ENCODE measurements around the gene SHISA9. TPM values are rescaled to one million over a fixed set of nuclear protein-coding genes. Genes with fewer than 3 reads are reported as not detected.

The SHISA9 gene
- total RNA-seq, 1 donor from 2014 or later, result 3.0 TPM

GRCh38 chr16:13100970-13101369 is 199.6 kb downstream of the SHISA9 start:
- no peaks in the 10 kb centered on the region for H3K27me3 Mint-ChIP-seq
- no peak overlapping the region for H3K27ac Mint-ChIP-seq

GRCh38 chr16:13101828-13102227 is 200.4 kb downstream of the SHISA9 start:
- Mint-ChIP-seq H3K27ac (no peak overlapping the region), H3K9me3 (ENCODE audit: low read depth) (peaks cover 6% of the 10 kb centered on the region), H3K27me3 (no peaks in the 10 kb centered on the region), H3K4me3 (ENCODE audit: low read depth) (no peak overlapping the region), H3K36me3 (ENCODE audit: insufficient read depth) (no peaks in the 10 kb centered on the region), H3K4me1 (ENCODE audit: low read depth) (peaks cover 3% of the 10 kb centered on the region)
- no peak for DNase-seq (ENCODE audit: low spot score, unreplicated experiment)
- TF ChIP-seq, protein P1, sequence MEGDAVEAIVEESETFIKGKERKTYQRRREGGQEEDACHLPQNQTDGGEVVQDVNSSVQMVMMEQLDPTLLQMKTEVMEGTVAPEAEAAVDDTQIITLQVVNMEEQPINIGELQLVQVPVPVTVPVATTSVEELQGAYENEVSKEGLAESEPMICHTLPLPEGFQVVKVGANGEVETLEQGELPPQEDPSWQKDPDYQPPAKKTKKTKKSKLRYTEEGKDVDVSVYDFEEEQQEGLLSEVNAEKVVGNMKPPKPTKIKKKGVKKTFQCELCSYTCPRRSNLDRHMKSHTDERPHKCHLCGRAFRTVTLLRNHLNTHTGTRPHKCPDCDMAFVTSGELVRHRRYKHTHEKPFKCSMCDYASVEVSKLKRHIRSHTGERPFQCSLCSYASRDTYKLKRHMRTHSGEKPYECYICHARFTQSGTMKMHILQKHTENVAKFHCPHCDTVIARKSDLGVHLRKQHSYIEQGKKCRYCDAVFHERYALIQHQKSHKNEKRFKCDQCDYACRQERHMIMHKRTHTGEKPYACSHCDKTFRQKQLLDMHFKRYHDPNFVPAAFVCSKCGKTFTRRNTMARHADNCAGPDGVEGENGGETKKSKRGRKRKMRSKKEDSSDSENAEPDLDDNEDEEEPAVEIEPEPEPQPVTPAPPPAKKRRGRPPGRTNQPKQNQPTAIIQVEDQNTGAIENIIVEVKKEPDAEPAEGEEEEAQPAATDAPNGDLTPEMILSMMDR (IDR thresholded peaks at IDR 0.05; ENCODE audit: unreplicated experiment), result no peak

More at GRCh38 chr16:13100970-13101369, 199.6 kb downstream of the SHISA9 start:
- H3K36me3 Mint-ChIP-seq (ENCODE audit: insufficient read depth), result no peaks in the 10 kb centered on the region
- TF ChIP-seq, protein P1 (IDR thresholded peaks at IDR 0.05; ENCODE audit: unreplicated experiment), result no peak
- no peak for DNase-seq (ENCODE audit: low spot score, unreplicated experiment)
- peaks cover 3% of the 10 kb centered on the region for H3K4me1 Mint-ChIP-seq (ENCODE audit: low read depth)
- no peak overlapping the region for H3K4me3 Mint-ChIP-seq (ENCODE audit: low read depth)
- H3K9me3 Mint-ChIP-seq (ENCODE audit: low read depth), result peaks cover 4% of the 10 kb centered on the region

DNA sequence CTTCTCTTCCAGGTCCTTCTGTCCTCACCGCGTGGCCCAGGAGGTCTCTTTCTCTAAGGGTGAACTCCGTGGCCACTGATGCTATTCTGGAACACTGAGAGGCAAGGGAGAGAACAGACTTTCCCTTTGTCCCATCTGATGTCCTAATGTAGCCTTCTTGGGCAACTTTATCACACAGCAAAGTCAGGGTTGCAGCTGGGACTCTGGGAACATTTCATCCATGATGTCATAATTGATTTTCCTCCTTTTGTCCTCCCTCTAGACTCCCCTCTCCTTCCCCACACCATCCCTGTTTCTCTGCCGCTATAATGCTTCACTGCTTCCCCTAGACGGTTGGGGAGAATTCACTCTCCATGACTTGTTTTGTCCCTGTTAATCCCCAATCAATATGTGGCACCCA is 201.0 kb downstream of the SHISA9 start:
- no peak overlapping the region for H3K4me3 Mint-ChIP-seq (ENCODE audit: low read depth)
- TF ChIP-seq, protein P1 (IDR thresholded peaks at IDR 0.05; ENCODE audit: unreplicated experiment), result no peak
- no peaks in the 10 kb centered on the region for H3K27me3 Mint-ChIP-seq
- H3K9me3 Mint-ChIP-seq (ENCODE audit: low read depth), result peaks cover 7% of the 10 kb centered on the region
- no peak overlapping the region for H3K27ac Mint-ChIP-seq
- no peak for DNase-seq (ENCODE audit: low spot score, unreplicated experiment)
- H3K36me3 Mint-ChIP-seq (ENCODE audit: insufficient read depth), result no peaks in the 10 kb centered on the region
- peaks cover 3% of the 10 kb centered on the region for H3K4me1 Mint-ChIP-seq (ENCODE audit: low read depth)

DNA sequence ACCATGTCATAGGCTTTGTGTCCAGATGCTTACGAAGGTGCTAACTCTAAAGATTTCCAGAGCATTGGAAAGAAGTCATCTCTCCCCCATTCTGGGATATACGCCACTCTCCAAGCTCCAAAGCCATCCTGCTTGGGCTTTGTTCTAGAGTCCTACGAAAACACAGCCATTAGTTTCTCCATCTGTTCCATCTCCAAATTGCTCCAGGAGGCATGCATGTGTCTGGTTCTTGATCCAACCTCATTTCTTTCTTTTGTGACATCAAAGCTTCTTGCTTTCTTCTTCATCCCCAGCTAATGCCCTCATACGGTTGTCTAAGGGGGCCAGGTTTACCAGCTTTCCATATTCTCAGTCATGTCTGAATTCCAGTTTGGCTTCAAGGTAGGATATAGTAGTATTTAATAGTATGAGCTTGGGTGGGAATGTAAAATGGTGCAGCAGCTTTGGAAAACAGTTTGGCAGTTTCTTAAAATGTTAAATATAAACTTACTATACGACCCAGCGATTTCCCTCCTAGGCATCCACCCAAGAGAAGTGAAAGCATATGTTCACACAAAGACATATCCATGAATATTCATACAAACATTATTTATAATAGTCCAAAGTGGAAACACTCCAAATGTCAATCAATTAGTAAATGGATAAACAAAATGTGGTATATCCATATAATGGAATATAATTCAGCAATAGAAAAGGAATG is 202.6 kb downstream of the SHISA9 start:
- Mint-ChIP-seq H3K27me3 (no peaks in the 10 kb centered on the region), H3K4me1 (ENCODE audit: low read depth) (peaks cover 3% of the 10 kb centered on the region), H3K27ac (no peak overlapping the region), H3K4me3 (ENCODE audit: low read depth) (no peak overlapping the region), H3K36me3 (ENCODE audit: insufficient read depth) (no peaks in the 10 kb centered on the region), H3K9me3 (ENCODE audit: low read depth) (peaks cover 7% of the 10 kb centered on the region)
- no peak for DNase-seq (ENCODE audit: low spot score, unreplicated experiment)
- TF ChIP-seq, protein P1 (IDR thresholded peaks at IDR 0.05; ENCODE audit: unreplicated experiment), result no peak

GRCh38 chr16:13104772-13105171 is 203.4 kb downstream of the SHISA9 start:
- Mint-ChIP-seq H3K4me3 (ENCODE audit: low read depth) (no peak overlapping the region), H3K4me1 (ENCODE audit: low read depth) (peaks cover 3% of the 10 kb centered on the region), H3K27me3 (no peaks in the 10 kb centered on the region), H3K36me3 (ENCODE audit: insufficient read depth) (no peaks in the 10 kb centered on the region), H3K9me3 (ENCODE audit: low read depth) (peaks cover 7% of the 10 kb centered on the region), H3K27ac (no peak overlapping the region)
- DNase-seq (ENCODE audit: low spot score, unreplicated experiment), result no peak
- TF ChIP-seq, protein P1 (IDR thresholded peaks at IDR 0.05; ENCODE audit: unreplicated experiment), result no peak

Measured in progenitor cell of endocrine pancreas (in vitro differentiated cells).